ENCODE results near the gene HNRNPD.

DNA sequence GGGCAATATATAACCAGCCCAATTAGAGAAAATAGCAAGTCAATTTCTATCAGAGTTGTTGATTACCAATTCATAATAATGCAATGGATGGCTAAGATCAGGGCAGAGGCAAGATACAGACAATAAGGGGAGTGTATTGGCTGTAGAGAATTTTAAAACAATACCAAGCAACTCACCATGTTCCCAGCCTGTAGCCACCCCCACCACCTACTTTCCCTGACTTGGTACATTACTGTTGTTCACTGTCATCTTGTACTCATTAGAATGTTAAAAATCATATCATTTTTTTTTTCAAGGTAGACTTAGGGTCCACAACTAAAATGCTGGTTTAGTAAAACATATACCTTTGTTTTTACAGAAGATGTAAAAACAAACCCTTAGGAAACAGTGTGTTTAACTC is 27.7 kb downstream of the HNRNPD start:
- no peak for TF ChIP-seq POLR2A (IDR thresholded peaks at IDR 0.05)
- TF ChIP-seq, protein P1, sequence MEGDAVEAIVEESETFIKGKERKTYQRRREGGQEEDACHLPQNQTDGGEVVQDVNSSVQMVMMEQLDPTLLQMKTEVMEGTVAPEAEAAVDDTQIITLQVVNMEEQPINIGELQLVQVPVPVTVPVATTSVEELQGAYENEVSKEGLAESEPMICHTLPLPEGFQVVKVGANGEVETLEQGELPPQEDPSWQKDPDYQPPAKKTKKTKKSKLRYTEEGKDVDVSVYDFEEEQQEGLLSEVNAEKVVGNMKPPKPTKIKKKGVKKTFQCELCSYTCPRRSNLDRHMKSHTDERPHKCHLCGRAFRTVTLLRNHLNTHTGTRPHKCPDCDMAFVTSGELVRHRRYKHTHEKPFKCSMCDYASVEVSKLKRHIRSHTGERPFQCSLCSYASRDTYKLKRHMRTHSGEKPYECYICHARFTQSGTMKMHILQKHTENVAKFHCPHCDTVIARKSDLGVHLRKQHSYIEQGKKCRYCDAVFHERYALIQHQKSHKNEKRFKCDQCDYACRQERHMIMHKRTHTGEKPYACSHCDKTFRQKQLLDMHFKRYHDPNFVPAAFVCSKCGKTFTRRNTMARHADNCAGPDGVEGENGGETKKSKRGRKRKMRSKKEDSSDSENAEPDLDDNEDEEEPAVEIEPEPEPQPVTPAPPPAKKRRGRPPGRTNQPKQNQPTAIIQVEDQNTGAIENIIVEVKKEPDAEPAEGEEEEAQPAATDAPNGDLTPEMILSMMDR (IDR thresholded peaks at IDR 0.05), result no peak
